HG03175 (cell line): ENCODE data around the gene DISP2.

Experiments used
- ATAC-seq: cut with Tn5 transposase; IDR thresholded peaks from one replicate; pipeline ENCODE4 v1.9.1; 2021; ENCODE audit warnings: mild to moderate bottlenecking, moderate library complexity; ENCODE audit not compliant: unreplicated experiment

The DISP2 gene

GRCh38 chr15:40357723-40358470 is at the start of gene DISP2:
DISP2 (plus strand) TSS chr15:40358219; CDS start chr15:40358322, 103 bp downstream.
- peak; percentile 81 for ATAC-seq

GRCh38 chr15:40309344-40309862 is 48.6 kb upstream of the DISP2 start:
- ATAC-seq: no peak

- no peak for ATAC-seq
Measured at GRCh38 chr15:40310001-40310959, 47.7 kb upstream of the DISP2 start.

- no peak for ATAC-seq
Measured at GRCh38 chr15:40310993-40311392, 47.0 kb upstream of the DISP2 start.

- no peak for ATAC-seq
Measured at GRCh38 chr15:40312370-40313158, 45.5 kb upstream of the DISP2 start.

GRCh38 chr15:40313531-40314398 is 44.3 kb upstream of the DISP2 start:
- no peak for ATAC-seq

GRCh38 chr15:40314723-40315276 is 43.2 kb upstream of the DISP2 start:
- ATAC-seq: no peak

GRCh38 chr15:40316931-40317330 is 41.1 kb upstream of the DISP2 start:
- ATAC-seq: no peak

- no peak for ATAC-seq
Measured at GRCh38 chr15:40317580-40317979, 40.4 kb upstream of the DISP2 start.

- ATAC-seq: no peak
Measured at GRCh38 chr15:40320409-40320808, 37.6 kb upstream of the DISP2 start.

- no peak for ATAC-seq
Measured at GRCh38 chr15:40320931-40321371, 37.1 kb upstream of the DISP2 start.

GRCh38 chr15:40322531-40323238 is 35.3 kb upstream of the DISP2 start:
- no peak for ATAC-seq

GRCh38 chr15:40323239-40323952 is 34.6 kb upstream of the DISP2 start, which contains the start of gene INAFM2:
INAFM2 (plus strand) TSS chr15:40323692; CDS start chr15:40324056, 364 bp downstream.
- peak; percentile 84 for ATAC-seq

- ATAC-seq: peak; percentile 4
Measured at GRCh38 chr15:40323953-40324937, 33.8 kb upstream of the DISP2 start.

GRCh38 chr15:40325188-40325587 is 32.8 kb upstream of the DISP2 start:
- ATAC-seq: no peak

GRCh38 chr15:40325700-40326099 is 32.3 kb upstream of the DISP2 start:
- ATAC-seq: no peak

- no peak for ATAC-seq
Measured at GRCh38 chr15:40327457-40327856, 30.6 kb upstream of the DISP2 start.
